GM19438 (cell line): ENCODE results near the gene CAV1.

ENCODE experiments used
- ATAC-seq: cut with Tn5 transposase; IDR thresholded peaks from one replicate; pipeline ENCODE4 v1.9.1; 2021; ENCODE audit warnings: low read depth; ENCODE audit not compliant: unreplicated experiment

CAV1 gene

GRCh38 chr7:116597384-116597783, 72.5 kb downstream of the CAV1 start:
- ATAC-seq: no peak

- ATAC-seq: no peak
These were observed 73.4 kb downstream of the CAV1 start for GRCh38 chr7:116598278-116598677.

GRCh38 chr7:116598861-116599260, 74.0 kb downstream of the CAV1 start:
- no peak for ATAC-seq

- ATAC-seq: no peak
These were observed 76.6 kb downstream of the CAV1 start for GRCh38 chr7:116601426-116601825.

GRCh38 chr7:116607299-116607698, 82.5 kb downstream of the CAV1 start:
- ATAC-seq: no peak

GRCh38 chr7:116610210-116610609, 85.4 kb downstream of the CAV1 start:
- ATAC-seq: no peak

- no peak for ATAC-seq
These were observed 85.9 kb downstream of the CAV1 start for GRCh38 chr7:116610721-116611120.
